ENCODE data around the gene ARMC7. TPM values are rescaled to one million over a fixed set of nuclear protein-coding genes. Genes with fewer than 3 reads are reported as not detected.

Gene ARMC7
- polyA plus RNA-seq, 2 donors: 6.3 to 7.0 TPM

DNA sequence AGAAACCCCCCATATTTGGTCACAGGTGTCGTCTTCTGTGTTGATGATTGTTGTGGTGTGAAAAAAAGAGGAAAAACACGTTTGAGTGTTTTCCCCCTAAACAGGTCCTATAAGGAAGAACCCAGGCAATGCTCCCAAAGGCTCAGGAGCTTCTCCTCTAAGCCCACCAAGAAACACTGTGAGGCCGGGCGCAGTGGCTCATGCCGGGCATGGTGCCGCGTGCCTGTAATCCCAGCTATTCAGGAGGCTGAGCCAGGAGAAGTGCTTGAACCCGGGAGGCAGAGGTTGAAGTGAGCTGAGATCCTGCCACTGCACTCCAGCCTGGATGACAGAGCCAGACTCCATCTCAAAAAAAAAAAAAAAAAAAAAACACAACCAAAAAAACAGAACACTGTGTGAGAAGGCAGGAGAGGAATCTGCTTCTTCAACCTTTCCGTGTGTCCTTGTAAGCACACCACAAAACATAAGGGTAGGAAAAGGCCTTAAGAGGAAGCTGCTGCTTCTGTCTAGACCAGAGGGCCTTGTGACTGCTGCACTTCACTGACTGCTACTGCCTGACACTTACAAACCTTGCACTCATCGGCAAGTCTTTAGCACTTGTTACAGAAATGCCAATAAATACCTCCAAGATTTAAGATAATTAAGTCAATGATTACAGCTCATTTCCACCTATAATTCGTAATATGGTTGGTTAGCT lies 35.2 kb downstream of the ARMC7 start:
- Histone ChIP-seq H3K9me3 (ENCODE audit: control insufficient read depth in 2 of 2, insufficient read depth in 1 of 2, low read depth in 1 of 2, low read length in 1 of 2) (no peaks in the 10 kb centered on the region), H3K27ac (ENCODE audit: low read depth in 2 of 2, low read length in 1 of 2) (no peak overlapping the region), H3K4me3 (ENCODE audit: low read depth in 1 of 2, low read length in 2 of 2) (no peak overlapping the region), H3K36me3 (ENCODE audit: control insufficient read depth in 2 of 2, insufficient read depth in 2 of 2, low read length in 1 of 2) (peaks cover 0 to 22% of the 10 kb centered on the region in 2 donors), H3K4me1 (ENCODE audit: control insufficient read depth in 2 of 2, insufficient read depth in 2 of 2, low read length in 1 of 2) (no peaks in the 10 kb centered on the region), H3K27me3 (ENCODE audit: control insufficient read depth in 1 of 2, insufficient read depth in 2 of 2, low read length in 2 of 2) (no peaks in the 10 kb centered on the region)
- 87 to 90% methylated on average over 11 of the region's 11 CpGs for WGBS, 2 donors

DNA sequence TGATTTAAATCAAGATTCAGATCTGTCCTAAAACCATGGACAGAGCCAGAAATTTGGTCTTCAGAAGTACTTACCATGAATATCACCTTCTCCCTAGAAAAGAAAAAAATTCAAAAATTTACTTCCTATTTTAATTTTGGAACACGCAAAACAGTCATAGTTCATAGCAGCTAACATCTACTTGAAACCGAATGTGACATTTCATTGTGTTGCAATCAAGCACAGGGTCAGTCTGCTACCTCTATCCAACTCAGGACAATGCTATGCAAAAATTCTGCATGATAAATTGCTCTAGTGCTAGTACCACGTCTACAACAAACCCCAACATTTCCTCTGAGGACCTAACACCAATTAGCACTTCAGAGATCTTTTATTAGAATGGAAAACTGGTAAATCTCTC lies 36.8 kb downstream of the ARMC7 start:
- peaks cover 0 to 18% of the 10 kb centered on the region in 2 donors for H3K36me3 ChIP-seq (ENCODE audit: control insufficient read depth in 2 of 2, insufficient read depth in 2 of 2, low read length in 1 of 2)
- H3K9me3 ChIP-seq (ENCODE audit: control insufficient read depth in 2 of 2, insufficient read depth in 1 of 2, low read depth in 1 of 2, low read length in 1 of 2): no peaks in the 10 kb centered on the region
- no peaks in the 10 kb centered on the region for H3K4me1 ChIP-seq (ENCODE audit: control insufficient read depth in 2 of 2, insufficient read depth in 2 of 2, low read length in 1 of 2)
- H3K27me3 ChIP-seq (ENCODE audit: control insufficient read depth in 1 of 2, insufficient read depth in 2 of 2, low read length in 2 of 2): no peaks in the 10 kb centered on the region
- no peak overlapping the region for H3K4me3 ChIP-seq (ENCODE audit: low read depth in 1 of 2, low read length in 2 of 2)
- no peak overlapping the region for H3K27ac ChIP-seq (ENCODE audit: low read depth in 2 of 2, low read length in 1 of 2)
- 86 to 87% methylated on average over 3 of the region's 3 CpGs for WGBS, 2 donors

DNA sequence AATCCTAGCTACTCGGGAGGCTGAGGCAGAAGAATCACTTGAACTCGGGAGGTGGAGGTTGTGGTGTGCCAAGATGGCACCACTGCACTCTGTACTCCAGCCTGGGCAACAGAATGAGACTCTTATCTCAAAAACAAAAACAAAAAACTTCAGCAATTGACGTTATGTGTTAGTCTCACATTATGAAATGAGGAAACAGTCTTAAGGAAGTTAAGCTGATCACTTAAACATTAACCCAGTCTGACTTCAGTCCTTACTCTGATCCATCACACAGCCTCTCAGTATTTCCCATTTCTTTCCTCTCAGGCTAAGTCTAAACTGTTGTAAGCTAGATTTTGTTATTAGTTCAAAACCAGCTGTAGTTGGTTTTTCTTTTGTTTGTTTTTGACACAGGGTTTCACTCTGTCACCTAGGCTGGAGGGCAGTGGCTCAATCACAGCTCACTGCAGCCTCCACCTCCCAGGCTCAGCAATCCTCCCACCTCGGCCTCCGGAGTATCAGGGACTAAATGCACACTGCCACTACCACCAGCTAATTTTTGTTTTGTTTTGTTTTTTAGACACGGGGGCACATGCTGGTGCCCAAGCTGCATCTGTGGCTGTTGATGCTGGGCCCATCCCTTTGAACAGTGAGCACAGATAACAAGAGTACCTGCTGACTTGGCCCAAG lies 38.2 kb downstream of the ARMC7 start:
- H3K9me3 ChIP-seq (ENCODE audit: control insufficient read depth in 2 of 2, insufficient read depth in 1 of 2, low read depth in 1 of 2, low read length in 1 of 2): no peaks in the 10 kb centered on the region
- no peak overlapping the region for H3K4me3 ChIP-seq (ENCODE audit: low read depth in 1 of 2, low read length in 2 of 2)
- no peaks in the 10 kb centered on the region for H3K4me1 ChIP-seq (ENCODE audit: control insufficient read depth in 2 of 2, insufficient read depth in 2 of 2, low read length in 1 of 2)
- peaks cover 0 to 18% of the 10 kb centered on the region in 2 donors for H3K36me3 ChIP-seq (ENCODE audit: control insufficient read depth in 2 of 2, insufficient read depth in 2 of 2, low read length in 1 of 2)
- no peak overlapping the region for H3K27ac ChIP-seq (ENCODE audit: low read depth in 2 of 2, low read length in 1 of 2)
- 85 to 88% methylated on average over 6 of the region's 6 CpGs for WGBS, 2 donors
- H3K27me3 ChIP-seq (ENCODE audit: control insufficient read depth in 1 of 2, insufficient read depth in 2 of 2, low read length in 2 of 2): no peaks in the 10 kb centered on the region

DNA sequence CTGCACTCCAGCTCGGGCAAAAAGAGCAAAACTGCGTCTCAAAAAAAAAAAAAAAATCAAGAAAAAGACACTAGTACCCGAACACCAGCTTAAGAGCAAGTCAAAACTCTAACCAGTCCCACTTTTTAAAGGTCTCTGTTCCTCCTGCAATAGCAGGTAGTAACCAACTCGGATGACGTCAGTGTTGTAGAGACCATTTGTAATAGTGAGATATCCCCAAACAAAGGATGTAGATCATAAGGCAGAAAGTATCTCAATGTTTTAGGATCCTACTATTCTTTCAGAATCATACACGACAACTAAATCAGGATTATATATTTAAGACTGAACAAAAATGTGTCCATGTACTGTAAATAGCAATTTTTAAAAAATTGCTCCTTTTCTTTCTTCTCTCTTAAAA lies 42.2 kb downstream of the ARMC7 start:
- Histone ChIP-seq H3K27ac (ENCODE audit: low read depth in 2 of 2, low read length in 1 of 2) (no peak overlapping the region), H3K36me3 (ENCODE audit: control insufficient read depth in 2 of 2, insufficient read depth in 2 of 2, low read length in 1 of 2) (peaks cover 0 to 11% of the 10 kb centered on the region in 2 donors)
- WGBS, 2 donors: 82 to 86% methylated on average over 6 of the region's 6 CpGs

DNA sequence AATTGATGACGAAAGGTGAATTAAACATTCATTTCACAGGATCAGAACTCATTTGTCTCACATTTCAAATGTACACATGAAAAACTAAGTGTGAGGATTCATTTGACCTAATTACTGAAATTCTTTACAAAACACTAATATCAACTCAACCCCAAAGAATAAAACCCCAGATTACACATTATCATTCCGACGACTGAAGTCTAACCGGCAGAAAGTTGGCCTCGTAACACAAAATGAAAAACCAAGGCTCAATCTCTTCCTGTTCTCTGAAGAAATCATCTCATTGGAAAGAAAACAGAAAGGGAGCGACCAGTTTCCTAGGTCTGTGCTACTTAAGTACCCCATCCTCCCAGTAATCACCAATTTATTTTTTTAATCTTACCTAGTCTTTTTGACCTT lies 42.8 kb downstream of the ARMC7 start:
- H3K9me3 ChIP-seq (ENCODE audit: control insufficient read depth in 2 of 2, insufficient read depth in 1 of 2, low read depth in 1 of 2, low read length in 1 of 2): no peaks in the 10 kb centered on the region
- H3K27ac ChIP-seq (ENCODE audit: low read depth in 2 of 2, low read length in 1 of 2): no peak overlapping the region
- H3K27me3 ChIP-seq (ENCODE audit: control insufficient read depth in 1 of 2, insufficient read depth in 2 of 2, low read length in 2 of 2): no peaks in the 10 kb centered on the region
- WGBS, 2 donors: 77 to 81% methylated on average over 6 of the region's 6 CpGs
- H3K4me1 ChIP-seq (ENCODE audit: control insufficient read depth in 2 of 2, insufficient read depth in 2 of 2, low read length in 1 of 2): no peaks in the 10 kb centered on the region
- H3K4me3 ChIP-seq (ENCODE audit: low read depth in 1 of 2, low read length in 2 of 2): peak overlapping the region in 1 of 2 donors; percentile 79
- H3K36me3 ChIP-seq (ENCODE audit: control insufficient read depth in 2 of 2, insufficient read depth in 2 of 2, low read length in 1 of 2): peaks cover 0 to 6% of the 10 kb centered on the region in 2 donors

More for the DNA sequence above, 42.2 kb downstream of the ARMC7 start:
- Histone ChIP-seq H3K9me3 (ENCODE audit: control insufficient read depth in 2 of 2, insufficient read depth in 1 of 2, low read depth in 1 of 2, low read length in 1 of 2) (no peaks in the 10 kb centered on the region), H3K4me3 (ENCODE audit: low read depth in 1 of 2, low read length in 2 of 2) (no peak overlapping the region), H3K27me3 (ENCODE audit: control insufficient read depth in 1 of 2, insufficient read depth in 2 of 2, low read length in 2 of 2) (no peaks in the 10 kb centered on the region), H3K4me1 (ENCODE audit: control insufficient read depth in 2 of 2, insufficient read depth in 2 of 2, low read length in 1 of 2) (no peaks in the 10 kb centered on the region)

DNA sequence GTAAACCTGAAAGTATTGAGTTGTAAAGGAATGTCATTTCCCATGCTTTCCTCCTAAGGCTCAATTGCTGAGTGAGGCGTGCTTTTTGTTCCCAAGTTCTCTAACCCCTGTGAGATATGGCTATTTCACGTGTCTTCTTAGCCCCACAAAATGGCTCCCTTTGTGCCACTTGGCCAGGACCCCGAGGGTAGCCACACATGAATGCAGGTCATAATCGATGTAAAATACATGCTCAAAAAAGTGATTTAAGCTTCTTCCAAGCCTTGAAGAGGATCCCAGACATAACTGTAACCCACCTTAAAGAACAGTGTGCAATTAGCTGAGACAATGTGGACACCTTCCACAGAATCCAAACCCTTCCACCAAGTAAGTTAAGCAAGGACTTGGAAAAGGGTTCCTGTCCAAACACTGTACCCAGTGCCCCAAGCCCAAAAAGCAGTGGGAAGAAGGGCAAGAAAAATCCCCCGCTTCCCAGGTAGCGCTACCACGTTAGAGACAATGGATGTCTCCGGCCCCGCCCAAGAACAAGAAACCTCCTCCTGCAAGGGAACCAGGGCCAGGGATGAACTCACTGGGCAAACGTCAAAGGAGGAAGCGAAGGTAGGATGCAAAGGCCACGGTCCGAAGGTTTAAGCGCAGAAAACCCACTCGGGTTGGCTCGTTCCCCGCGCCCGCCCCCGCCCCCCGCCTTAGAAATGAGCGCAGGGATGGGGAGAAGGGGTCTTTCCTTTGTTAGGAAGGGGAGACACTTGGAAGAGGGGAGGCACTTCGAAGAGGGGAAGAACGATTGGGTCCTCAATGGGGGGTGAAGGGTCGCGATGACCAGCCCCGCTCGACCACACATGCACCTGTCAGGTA lies 43.4 kb downstream of the ARMC7 start:
- Histone ChIP-seq H3K4me1 (ENCODE audit: control insufficient read depth in 2 of 2, insufficient read depth in 2 of 2, low read length in 1 of 2) (no peaks in the 10 kb centered on the region), H3K27ac (ENCODE audit: low read depth in 2 of 2, low read length in 1 of 2) (peak overlapping the region in 1 of 2 donors; percentile 85)
- WGBS, 2 donors: 4 to 5% methylated on average over 28 of the region's 28 CpGs

DNA sequence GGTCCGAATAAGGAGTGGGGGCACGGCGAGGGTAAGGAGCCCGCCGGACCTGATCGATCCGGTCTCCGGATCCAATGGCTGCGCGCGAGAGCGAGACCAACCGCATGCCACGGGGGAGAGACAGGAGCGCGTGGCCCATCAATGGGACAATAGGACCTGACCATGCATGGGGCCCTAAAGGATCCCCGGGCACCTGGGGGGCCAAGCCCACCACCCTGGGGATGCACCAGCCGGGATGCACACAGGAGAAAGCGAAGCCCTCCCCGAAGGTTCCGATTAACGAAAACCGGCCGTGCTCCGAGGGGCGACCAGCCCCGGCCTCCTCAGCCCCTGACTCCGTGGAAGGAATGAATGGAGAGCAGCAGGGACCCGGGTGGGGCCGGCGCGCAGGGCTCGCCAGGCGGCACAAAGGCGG lies 44.0 kb downstream of the ARMC7 start:
- Histone ChIP-seq H3K4me1 (ENCODE audit: control insufficient read depth in 2 of 2, insufficient read depth in 2 of 2, low read length in 1 of 2) (no peaks in the 10 kb centered on the region), H3K9me3 (ENCODE audit: control insufficient read depth in 2 of 2, insufficient read depth in 1 of 2, low read depth in 1 of 2, low read length in 1 of 2) (no peaks in the 10 kb centered on the region), H3K4me3 (ENCODE audit: low read depth in 1 of 2, low read length in 2 of 2) (peak overlapping the region; percentile 79 to 95)

More for the DNA sequence above, 43.4 kb downstream of the ARMC7 start:
- Histone ChIP-seq H3K36me3 (ENCODE audit: control insufficient read depth in 2 of 2, insufficient read depth in 2 of 2, low read length in 1 of 2) (peaks cover 0 to 2% of the 10 kb centered on the region in 2 donors), H3K27me3 (ENCODE audit: control insufficient read depth in 1 of 2, insufficient read depth in 2 of 2, low read length in 2 of 2) (no peaks in the 10 kb centered on the region), H3K9me3 (ENCODE audit: control insufficient read depth in 2 of 2, insufficient read depth in 1 of 2, low read depth in 1 of 2, low read length in 1 of 2) (no peaks in the 10 kb centered on the region), H3K4me3 (ENCODE audit: low read depth in 1 of 2, low read length in 2 of 2) (peak overlapping the region; percentile 79 to 95)

DNA sequence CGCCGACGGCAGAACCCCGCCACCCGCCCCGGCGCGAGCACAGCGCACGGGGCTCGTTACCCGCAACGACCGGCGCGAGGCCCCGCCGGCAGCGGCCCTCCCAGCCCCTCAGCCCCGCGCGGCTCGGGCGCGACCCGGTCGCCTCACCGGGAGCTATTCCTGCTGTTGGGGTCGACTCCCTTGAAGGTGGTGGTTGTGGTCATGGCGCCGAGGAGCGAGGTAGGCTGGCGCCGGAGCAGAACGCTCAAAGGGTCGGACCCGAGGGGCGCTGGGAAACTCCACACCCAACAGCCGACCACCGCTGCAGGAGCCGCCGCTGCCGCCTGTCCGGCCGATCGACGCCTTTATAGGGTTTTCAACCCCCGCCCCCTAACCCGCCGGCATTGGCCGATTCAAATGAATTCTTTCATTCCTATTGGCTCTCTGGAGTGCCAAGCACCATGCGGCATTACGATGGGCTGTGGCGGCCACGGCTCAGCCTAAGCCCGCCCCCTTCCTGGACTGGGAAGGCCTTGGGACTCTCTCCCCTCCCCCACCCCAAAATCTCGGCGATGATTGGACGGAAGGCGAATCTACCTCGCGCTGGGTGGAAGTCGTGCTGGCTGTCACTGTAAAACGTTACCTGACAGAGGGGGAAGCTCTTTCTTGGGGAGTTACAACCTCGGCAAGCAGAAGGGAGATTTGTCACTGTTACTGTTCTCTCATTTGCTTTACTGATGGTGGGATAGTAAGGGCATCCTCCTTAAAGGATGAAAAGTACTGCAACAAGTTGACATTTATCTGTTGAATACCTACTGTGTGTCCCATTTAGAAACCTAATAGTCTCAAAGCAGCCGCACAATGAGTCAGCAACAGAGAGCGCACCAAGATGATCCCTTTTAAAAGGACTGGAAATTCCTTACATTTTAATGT lies 44.7 kb downstream of the ARMC7 start, which contains the start of gene JPT1:
Gene JPT1 (minus strand): TSS at position 318 of the 912 bp plus-strand sequence. CDS start 115 bp downstream, at position 203.
- peak within 1 kb of the TSS; percentile 75 to 85 for H3K27ac ChIP-seq (ENCODE audit: low read depth in 2 of 2, low read length in 1 of 2)

More for the DNA sequence above, 44.0 kb downstream of the ARMC7 start:
- H3K27ac ChIP-seq (ENCODE audit: low read depth in 2 of 2, low read length in 1 of 2): peak overlapping the region; percentile 75 to 85
- H3K27me3 ChIP-seq (ENCODE audit: control insufficient read depth in 1 of 2, insufficient read depth in 2 of 2, low read length in 2 of 2): no peaks in the 10 kb centered on the region
- no peaks in the 10 kb centered on the region for H3K36me3 ChIP-seq (ENCODE audit: control insufficient read depth in 2 of 2, insufficient read depth in 2 of 2, low read length in 1 of 2)
- 0 to 1% methylated on average over 35 of the region's 35 CpGs for WGBS, 2 donors

More for the DNA sequence above, 44.7 kb downstream of the ARMC7 start, which contains the start of gene JPT1:
- no peaks in the 10 kb centered on the region for H3K36me3 ChIP-seq (ENCODE audit: control insufficient read depth in 2 of 2, insufficient read depth in 2 of 2, low read length in 1 of 2)
- no peaks in the 10 kb centered on the region for H3K4me1 ChIP-seq (ENCODE audit: control insufficient read depth in 2 of 2, insufficient read depth in 2 of 2, low read length in 1 of 2)
- peak within 1 kb of the TSS; percentile 79 to 95 for H3K4me3 ChIP-seq (ENCODE audit: low read depth in 1 of 2, low read length in 2 of 2)
- H3K27me3 ChIP-seq (ENCODE audit: control insufficient read depth in 1 of 2, insufficient read depth in 2 of 2, low read length in 2 of 2): no peaks in the 10 kb centered on the region
- H3K9me3 ChIP-seq (ENCODE audit: control insufficient read depth in 2 of 2, insufficient read depth in 1 of 2, low read depth in 1 of 2, low read length in 1 of 2): no peaks in the 10 kb centered on the region
- 2% methylated on average over 45 to 67 of the region's 67 CpGs for WGBS, 2 donors

Measured in esophagus (tissue), 2 donors.